GM18502 (cell line): Measurements from ENCODE around the gene DPP3.
"Not testable (repeated sequence)": the region's sequence is repeated elsewhere in the genome, so short reads cannot be mapped to it uniquely, and the experiment has no call there.

ENCODE experiments used
- ATAC-seq: cut with Tn5 transposase; IDR thresholded peaks from one replicate; pipeline ENCODE4 v1.9.1; 2021; ENCODE audit warnings: mild to moderate bottlenecking; ENCODE audit not compliant: unreplicated experiment, poor library complexity

Gene DPP3, protein sequence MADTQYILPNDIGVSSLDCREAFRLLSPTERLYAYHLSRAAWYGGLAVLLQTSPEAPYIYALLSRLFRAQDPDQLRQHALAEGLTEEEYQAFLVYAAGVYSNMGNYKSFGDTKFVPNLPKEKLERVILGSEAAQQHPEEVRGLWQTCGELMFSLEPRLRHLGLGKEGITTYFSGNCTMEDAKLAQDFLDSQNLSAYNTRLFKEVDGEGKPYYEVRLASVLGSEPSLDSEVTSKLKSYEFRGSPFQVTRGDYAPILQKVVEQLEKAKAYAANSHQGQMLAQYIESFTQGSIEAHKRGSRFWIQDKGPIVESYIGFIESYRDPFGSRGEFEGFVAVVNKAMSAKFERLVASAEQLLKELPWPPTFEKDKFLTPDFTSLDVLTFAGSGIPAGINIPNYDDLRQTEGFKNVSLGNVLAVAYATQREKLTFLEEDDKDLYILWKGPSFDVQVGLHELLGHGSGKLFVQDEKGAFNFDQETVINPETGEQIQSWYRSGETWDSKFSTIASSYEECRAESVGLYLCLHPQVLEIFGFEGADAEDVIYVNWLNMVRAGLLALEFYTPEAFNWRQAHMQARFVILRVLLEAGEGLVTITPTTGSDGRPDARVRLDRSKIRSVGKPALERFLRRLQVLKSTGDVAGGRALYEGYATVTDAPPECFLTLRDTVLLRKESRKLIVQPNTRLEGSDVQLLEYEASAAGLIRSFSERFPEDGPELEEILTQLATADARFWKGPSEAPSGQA

GRCh38 chr11:66480117-66480938 is at the start of gene DPP3:
Gene DPP3 (plus strand): TSS chr11:66480434. CDS start chr11:66482201, 1,767 bp downstream.
- peak; percentile 89 for ATAC-seq

DNA sequence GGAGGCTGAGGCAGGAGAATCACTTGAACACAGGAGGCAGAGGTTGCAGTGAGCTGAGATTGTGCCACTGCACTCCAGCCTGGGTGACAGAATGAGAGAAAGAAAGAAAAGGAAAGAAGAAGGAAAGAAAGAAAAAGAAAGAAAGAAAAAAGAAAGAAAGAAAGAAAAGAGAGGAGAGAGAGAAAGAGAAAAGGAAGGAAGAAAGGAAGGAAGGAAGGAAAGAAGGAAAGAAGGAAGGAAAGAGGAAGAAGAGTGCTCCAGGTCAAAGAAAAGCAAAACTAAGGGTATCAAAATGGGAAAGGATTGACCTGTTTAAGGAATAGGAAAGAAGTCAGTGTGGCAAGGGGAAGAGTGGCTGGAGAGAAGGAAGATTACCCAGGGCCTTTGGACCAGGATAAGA is 48.9 kb upstream of the DPP3 start:
- ATAC-seq = not testable (repeated sequence)

DNA sequence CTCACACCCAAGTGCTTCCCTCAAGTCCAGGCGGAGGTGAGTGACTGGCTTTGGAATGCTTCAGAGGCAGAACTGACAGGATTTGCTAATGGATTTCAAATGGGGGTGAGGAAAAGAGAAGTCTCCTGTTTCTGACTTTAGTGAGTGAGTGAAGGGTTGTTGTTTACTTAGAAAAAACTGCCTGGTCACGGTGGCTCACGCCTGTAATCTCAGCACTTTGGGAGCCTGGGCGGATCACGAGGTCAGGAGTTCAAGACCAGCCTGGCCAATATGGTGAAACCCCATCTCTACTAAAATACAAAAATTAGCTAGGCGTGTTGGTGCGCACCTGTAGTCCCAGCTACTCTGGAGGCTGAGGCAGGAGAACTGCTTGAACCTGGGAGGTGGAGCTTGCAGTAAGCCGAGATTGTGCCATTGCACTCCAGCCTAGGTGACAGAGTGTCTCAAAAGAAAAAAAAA is 48.3 kb upstream of the DPP3 start:
- ATAC-seq = not testable (repeated sequence)

GRCh38 chr11:66432597-66432996 is 47.6 kb upstream of the DPP3 start:
- ATAC-seq = no peak

DNA sequence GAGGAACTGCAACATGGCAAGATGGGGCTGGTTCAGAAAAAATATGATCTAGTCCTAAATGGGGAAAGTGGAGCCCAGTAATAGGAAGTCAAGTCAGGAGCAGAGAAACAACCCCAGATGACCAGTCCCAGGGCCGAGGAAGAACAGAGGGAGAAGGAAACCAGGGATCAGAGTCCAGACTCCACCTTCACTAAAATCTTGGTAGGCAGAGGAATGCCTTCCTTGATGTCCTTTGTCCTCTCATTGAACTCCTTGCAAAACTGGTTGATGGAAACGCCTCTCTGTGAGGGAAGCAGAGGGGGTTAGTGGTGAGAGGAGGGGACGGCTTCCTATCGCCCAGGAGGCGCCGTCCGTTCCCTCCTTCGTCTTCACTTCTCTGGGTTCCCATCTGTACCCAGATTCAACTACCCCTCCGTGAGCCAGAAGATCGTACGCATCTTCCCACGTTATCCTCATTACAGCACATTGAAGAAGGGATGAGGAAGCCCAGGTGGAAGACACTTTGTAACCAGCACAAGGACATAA is 42.2 kb upstream of the DPP3 start:
- no peak for ATAC-seq

GRCh38 chr11:66438504-66439466 is 41.4 kb upstream of the DPP3 start, which contains the start of gene MRPL11:
Gene MRPL11 (minus strand): TSS chr11:66438848. CDS start chr11:66438754, 94 bp downstream.
- ATAC-seq = peak; percentile 92

GRCh38 chr11:66440101-66440939 is 39.9 kb upstream of the DPP3 start:
- not testable (repeated sequence) for ATAC-seq

DNA sequence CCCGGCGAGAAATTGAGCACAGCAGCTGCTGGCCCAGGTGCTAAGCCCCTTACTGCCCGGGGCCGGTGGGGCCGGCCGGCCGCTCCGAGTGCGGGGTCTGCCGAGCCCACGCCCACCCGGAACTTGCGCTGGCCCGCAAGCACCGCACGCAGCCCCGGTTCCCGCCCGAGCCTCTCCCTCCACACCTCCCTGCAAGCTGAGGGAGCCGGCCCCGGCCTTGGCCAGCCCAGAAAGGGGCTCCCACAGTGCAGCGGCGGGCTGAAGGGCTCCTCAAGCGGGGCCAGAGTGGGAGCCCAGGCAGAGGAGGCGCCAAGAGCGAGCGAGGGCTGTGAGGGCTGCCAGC is 39.3 kb upstream of the DPP3 start:
- not testable (repeated sequence) for ATAC-seq

- ATAC-seq = no peak
Observed at GRCh38 chr11:66443602-66444001, 36.6 kb upstream of the DPP3 start.

DNA sequence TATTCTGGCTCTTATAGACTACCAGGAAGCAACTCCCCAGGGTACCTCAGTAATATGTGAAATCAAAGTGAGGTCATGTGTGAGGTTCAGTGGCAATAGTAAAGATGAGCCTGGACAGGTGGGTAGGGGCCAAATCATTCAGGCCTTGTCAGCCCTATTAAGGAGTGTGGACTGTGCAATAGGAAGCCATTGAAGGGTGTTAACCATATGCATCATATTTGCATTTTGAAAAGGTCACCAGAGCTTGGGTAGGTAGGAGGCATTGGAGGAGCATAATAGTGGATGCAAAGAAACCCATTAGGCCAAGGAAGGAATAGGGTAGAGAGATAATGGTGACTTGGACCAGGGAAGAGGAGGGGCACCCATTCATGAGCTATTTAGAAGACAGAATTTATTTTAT is 33.2 kb upstream of the DPP3 start:
- no peak for ATAC-seq

DNA sequence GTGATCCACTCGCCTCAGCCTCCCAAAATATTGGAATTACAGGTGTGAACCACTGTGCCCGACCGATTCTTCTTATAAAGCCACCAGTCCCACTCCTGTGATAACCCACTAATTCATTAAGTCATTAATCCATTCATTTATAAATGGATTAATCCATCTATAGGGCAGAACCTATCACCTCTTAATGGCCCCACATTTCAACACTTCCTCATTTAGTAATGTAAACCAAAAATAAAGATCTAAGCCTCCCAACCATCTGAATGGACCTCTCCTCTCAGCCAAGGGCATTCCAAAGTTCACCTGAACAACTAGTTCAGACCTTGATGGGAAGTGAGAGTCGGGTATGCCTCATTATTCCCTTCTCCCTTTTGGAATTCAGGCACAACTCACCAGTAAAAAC is 31.7 kb upstream of the DPP3 start:
- no peak for ATAC-seq

GRCh38 chr11:66450560-66450959 is 29.7 kb upstream of the DPP3 start:
- no peak for ATAC-seq

- no peak for ATAC-seq
Observed at GRCh38 chr11:66451663-66452062, 28.6 kb upstream of the DPP3 start.

- ATAC-seq = no peak
Observed at GRCh38 chr11:66454247-66454646, 26.0 kb upstream of the DPP3 start.

DNA sequence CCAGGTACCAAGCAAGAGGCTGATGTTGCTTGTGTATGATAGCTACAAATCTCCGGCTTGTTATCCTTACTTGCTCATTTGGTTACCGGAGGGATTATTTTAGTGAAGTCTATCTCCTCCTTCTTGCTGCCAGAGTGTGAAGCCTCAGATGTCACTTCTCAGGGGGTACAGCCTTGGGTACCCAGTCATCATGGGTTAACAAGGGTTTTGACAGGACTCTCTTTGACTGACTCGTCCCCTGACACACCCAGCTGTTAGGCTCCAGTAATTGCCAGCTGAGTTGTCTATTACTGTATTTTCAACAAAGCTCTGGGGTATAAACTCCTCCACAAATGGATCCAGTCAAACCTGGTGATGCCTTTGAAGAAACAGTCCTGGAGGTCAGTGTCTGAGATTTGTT is 25.4 kb upstream of the DPP3 start:
- no peak for ATAC-seq

GRCh38 chr11:66457826-66458225 is 22.4 kb upstream of the DPP3 start:
- ATAC-seq = no peak

DNA sequence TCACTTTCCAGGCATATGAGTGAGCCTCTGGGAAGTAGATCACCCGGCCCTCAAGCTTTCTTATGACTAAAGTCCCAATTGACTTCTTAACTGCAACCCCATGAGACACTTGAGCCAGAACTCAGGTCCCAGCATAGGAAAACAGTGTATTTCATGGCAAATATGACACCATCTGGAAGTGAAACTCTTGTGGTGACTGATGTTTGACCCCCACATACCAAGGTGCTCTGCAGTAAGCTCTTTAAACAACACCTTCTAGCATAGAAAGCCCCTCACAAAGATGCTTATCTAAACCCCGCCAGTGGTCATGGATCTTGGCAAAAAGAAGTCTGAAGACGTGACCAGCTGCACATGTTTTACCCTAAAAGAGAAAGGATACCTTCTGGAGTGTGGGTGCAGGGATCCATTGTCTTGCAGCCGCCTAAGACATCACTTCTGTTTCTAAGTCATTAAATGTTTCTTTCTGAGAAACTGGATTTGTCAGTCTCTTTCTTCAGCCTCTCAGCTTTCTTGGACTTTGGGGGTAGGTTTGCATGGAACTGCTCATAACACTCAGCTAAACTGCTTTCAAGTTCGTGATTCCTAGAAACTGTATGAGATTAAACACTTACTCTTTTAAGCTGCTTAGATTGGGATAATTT is 21.0 kb upstream of the DPP3 start:
- no peak for ATAC-seq

DNA sequence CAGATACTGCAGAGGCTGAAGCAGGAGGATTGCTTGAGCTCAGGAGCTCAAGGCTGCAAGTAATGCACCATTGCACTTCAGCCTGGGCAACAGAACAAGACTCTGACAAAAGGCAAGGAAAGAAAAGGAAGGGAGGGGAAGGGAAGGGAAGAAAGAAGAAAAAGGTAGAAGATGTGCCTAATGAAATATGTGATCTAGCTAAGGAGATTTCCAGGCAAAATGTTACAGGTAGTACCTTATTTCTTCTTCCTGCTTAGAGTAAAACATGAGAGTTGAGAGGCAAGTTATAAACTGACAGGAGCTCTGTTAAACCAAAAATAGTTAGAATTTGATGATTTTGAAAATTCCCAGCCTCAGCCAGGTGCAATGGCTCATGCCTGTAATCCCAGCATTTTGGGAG is 18.2 kb upstream of the DPP3 start:
- ATAC-seq = no peak
